GM21360 (cell line): ENCODE results near the gene SNAP29.
A peak's percentile ranks its signal among the peaks of the same experiment; 100 is the strongest.
"Not testable (repeated sequence)": the region's sequence is repeated elsewhere in the genome, so short reads cannot be mapped to it uniquely, and the experiment has no call there.

Experiments
- ATAC-seq: cut with Tn5 transposase; IDR thresholded peaks from one replicate; pipeline ENCODE4 v1.9.1; 2021; ENCODE audit warnings: mild to moderate bottlenecking, moderate library complexity; ENCODE audit not compliant: unreplicated experiment

Gene SNAP29

DNA sequence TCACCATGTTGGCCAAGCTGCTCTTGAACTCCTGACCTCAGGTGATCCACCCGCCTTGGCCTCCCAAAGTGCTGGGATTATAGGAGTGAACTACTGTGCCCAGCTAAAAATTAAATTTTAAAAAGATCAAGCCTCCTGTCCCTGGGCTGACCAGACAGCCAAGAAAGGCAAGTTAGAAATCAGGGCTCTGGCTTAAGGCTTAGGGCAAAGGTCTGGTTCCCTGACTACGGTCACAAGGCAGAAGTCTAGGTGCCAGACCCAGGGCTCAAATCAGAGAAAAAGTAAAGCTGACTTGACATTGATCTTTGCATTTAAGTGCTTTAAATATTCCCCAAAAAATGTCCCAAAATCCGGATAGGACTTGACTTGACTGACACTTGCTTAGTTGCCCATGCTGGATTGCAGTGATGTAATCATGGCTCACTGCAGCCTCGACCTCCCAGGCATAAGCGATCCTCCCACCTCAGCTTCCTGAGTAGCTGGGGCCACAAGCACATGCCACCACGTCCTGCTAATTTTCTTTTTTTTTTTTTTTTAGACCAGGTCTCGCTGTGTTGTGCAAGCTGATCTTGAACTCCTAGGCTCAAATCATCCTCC is 41.1 kb downstream of the SNAP29 start:
- ATAC-seq = no peak

- not testable (repeated sequence) for ATAC-seq
These were observed 42.6 kb downstream of the SNAP29 start for GRCh38 chr22:20901093-20902033.

DNA sequence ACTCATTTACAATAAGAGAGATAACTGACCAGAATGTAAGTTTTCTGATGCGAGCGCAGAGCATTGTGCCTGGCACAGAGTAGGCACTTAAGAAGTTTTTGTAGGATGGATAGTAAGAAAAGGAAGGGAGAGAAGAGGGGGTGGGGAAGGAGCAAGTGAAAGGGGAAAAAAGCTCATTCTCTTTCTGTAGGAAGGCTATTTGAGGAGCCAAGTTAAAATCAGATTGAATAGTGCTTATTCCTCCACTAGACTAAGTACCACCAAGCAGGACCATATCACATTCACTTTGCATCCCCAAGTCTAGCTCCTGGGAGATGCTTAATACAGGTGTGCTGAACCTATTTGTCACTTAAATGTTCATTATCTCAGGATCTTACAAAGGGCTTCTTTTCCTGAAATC is 44.3 kb downstream of the SNAP29 start:
- ATAC-seq = no peak

DNA sequence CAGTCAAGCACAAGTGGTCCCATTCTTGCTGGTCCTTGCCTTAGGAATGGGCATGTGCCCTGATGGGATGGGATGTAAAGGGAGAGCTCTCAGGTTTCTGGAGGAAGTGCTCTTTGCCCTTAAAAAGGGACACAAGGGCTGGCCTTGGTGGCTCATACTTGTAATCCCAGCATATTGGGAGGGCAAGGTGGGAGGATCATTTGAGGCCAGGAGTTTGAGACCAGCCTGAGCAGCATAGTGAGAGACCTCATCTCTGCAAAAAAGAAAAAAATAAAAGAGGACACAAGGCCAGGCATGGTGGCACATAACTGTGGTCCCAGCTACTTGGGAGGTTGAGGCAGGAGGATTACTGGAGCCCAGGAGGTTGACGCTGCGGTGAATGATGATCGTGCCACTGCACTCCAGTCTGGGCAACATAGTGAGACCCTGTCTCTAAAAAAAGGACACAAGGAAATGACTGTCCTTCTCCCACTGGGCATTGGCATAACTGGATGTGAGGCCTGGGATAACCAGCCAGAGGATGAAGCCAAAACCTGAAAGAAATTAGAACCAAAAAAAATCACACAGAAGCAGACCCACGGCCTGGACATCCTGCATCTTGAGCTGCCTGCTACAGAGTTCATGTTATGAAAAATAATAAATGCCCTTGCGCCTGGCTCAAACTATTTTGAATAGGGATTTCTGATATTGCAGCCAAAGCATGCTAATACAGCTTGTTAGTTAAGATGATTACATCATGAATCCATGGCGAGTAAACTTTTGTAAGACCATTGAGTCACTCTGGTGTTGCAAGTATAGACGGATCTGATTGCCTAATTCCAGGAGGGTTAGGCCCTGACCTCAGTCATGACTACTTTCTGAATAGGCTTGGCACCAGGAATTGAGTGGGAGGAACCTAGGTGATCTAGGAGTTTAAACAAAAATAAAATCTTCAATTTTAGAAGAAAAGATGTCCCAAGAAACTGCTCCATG is 45.5 kb downstream of the SNAP29 start:
- no peak for ATAC-seq

DNA sequence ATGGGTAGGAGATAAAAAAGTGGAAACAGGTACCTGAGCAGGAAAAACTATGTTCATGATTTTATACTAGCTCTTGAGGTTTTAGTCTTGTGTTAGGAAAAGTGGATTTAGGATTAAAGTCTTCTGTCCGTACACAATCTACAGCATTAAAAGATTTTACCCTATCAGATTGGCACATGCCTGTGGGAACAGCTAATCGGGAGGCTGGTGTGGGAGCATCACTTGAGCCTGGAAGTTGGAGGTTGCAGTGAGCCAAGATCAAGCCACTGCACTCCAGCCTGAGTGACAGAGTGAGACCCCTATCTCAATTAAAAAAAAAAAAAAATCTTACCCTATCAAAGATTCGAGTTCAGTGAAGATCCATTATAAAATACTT is 46.2 kb downstream of the SNAP29 start:
- ATAC-seq = no peak

- ATAC-seq = no peak
These were observed 46.9 kb downstream of the SNAP29 start for GRCh38 chr22:20905415-20906386.

- no peak for ATAC-seq
These were observed 47.6 kb downstream of the SNAP29 start for GRCh38 chr22:20906387-20906767.

GRCh38 chr22:20908717-20909116 is 49.9 kb downstream of the SNAP29 start:
- ATAC-seq = not testable (repeated sequence)

DNA sequence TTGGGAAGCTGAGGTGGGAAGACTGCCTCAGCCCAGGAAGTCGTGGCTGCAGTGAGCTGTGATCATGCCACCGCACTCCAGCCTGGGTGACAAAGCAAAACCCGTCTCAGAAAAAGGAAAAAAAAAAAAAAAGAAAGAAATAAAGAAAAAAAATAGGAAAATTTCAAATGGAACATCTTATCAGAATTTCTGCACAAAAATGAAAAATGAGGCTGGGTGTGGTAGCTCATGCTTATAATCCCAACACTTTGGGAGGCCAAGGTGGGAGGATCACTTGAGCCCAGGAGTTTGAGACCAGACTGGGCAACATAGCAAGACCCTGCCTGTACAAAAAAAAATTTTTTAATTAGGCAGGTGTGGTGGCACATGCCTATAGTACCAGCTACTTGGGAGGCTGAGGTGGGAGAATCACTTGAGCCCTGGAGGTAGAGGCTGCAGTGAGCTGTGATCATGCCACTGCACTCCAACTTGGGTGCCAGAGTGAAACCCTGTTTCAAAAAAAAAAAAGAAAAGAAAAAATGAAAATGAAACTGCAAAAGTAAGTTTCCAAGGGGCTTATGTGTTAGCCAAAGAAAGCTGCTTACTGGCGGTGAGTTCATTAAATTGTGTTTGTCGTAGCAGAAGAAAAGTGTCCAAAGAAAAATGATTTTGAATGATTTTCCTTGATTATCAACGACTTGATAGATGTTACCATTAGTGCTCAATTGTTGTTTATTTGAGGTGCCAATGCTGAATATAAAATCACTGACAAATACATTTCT is 50.9 kb downstream of the SNAP29 start:
- ATAC-seq = no peak

- ATAC-seq = no peak
These were observed 53.7 kb downstream of the SNAP29 start for GRCh38 chr22:20912494-20912893.

DNA sequence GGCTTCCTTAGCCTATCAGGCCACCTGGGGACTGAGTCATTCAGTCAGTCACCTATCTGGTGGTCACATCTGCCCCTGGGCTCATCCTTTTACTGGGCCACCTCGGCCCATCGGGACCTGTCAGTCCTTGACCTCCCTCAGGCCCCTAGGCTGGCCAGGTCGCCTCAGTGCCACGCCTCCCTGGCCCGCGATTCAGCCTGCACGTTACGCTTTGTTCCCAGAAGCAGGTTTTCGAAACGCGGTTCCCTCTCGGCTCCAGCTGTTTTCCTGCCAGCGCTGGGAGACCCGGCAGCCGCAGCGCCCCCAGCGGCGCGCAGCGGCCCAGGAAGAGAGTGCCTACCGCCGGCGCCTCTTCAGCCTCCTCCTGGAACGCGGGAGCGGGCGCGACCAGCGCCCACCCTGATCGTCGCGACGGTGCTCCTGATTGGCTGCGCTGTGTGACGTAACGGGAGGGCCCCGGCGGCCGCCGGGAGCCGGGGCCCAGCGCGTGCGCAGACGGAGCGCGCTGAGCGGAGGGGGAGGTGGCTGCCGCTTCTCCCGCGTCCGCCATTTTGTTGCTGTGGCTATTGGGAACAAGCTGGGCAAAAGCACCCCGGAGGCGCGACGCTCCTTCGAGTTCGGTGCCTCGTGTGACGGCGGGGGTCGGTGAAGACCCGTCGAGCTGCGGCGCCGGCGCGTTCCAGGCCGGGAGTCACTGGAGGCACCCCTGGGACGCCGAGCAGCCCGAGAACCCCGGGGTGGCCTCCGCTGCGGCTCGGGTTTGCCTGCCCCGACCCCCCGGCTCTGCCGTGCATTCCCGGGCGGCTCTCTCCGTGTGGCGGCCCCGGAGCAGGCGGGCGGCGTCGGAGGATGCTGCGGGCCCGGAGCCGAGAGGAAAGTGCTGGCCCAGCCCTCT is 58.4 kb downstream of the SNAP29 start, which contains the start of gene CRKL:
TSS of gene CRKL (plus strand) at position 492 of the 895 bp plus-strand sequence. CDS start 528 bp downstream, outside the sequence.
- ATAC-seq = peak; percentile 95

- no peak for ATAC-seq
These were observed 59.9 kb downstream of the SNAP29 start for GRCh38 chr22:20918663-20919218.

DNA sequence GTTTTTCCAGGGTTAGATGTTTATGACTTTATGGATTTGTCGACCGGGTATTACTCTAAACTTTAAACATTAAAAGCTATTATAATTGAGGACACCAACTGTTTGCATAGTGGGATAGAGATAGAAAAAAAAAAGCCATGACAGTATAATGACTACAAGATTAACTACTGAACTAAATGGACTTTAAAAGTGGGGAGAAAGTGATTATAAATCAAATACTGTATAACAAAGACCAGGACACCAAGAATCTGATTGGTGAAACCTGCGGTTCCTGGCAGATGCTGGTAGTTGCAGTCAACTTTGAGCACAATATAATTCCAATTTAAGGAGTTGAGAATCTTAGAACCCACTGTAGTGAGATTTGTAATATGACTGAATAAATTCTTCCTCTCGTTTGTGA is 60.9 kb downstream of the SNAP29 start:
- no peak for ATAC-seq

DNA sequence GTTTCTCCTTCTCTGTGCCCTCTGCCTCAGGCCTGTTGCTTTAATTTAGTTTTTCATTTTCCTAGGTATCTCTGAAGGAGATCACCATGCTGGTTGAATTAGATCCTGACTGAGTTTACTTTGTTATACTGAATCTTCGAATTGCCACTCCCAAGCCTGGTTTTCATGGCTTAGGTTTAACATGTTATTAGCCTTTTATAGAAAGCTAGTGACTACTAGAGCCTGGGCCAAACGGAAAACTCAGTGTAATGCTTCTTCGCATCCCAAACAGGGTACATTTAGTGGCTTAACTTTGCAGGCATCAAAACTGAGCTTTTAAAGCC is 62.0 kb downstream of the SNAP29 start:
- no peak for ATAC-seq

DNA sequence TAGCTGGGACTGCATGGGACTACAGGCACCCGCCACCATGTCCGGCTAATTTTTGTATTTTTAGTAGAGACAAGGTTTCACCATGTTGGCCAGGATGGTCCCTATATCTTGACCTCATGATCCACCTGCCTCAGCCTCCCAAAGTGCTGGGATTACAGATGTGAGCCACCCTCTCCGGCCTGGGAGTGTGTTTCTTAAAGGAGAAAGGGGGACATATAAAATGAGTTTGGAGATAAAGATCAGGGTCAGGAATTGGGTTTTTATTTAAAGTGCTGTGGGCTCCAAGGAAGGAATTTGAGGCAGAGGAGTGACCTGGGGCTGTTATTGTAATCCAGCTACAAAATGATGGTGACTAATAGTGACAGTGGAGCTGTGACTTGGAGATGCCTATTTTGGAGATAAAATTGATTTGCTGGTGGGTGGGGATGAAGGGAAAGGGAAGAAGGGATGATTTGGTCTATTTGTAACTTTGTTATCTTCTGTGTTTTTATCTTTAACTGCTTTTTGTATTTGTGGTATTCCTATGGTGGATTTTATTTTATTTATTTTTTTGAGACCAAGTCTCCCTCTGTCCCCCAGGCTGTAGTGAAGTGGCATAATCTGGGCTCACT is 63.4 kb downstream of the SNAP29 start:
- no peak for ATAC-seq

DNA sequence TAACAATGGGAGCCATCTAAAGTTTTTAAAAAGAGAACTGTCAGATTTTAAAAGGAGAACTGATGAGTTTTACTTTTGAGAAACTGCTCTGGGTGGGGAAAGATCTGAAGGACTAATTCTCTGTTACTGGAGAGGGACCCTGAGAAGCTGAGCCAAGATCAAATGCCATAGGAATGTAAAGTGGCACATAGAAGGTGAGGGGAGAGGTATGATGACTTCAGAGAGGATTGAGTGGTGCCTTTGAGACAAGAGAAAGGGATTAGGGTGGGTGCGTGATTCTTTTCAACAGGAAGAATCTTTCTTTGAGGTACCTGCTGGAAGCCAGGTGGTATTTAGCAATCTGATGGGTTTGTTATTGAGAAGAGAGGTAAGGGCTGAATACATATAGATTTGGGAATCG is 67.4 kb downstream of the SNAP29 start:
- ATAC-seq = no peak

DNA sequence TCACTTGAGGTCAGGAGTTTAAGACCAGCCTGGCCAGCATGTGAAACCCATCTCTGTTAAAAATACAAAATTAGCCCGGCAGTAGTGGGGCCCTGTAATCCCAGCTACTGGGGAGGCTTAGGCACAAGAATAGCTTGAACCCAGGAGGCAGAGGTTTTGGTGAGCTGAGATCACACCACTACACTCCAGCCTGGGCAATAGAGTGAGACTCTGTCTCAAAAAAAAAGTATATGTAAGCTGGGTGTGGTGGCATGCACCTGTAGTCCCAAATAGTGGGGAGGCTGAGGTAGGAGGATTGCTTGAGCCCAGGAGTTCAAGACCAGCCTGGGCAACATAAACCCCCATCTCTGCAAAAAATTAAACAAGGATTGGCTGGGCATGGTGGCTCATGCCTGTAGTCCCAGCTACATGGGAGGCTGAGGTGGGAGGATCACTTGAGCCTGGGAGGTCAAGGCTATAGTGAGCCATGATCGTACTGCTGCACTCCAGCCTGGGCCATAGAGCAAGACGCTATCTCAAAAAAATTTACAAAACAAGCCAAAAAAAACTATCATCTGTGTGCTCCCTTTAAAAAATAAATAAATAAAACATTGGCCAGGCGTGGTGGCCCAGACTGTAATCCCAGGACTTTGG is 69.2 kb downstream of the SNAP29 start:
- no peak for ATAC-seq
